ENCODE data around the gene PLEKHG5. TPM values are rescaled to one million over a fixed set of nuclear protein-coding genes. Genes with fewer than 3 reads are reported as not detected.

The PLEKHG5 gene
- total RNA-seq, 4 donors from 2014 or later, result 2.6 to 23.7 (median 8.2) TPM

- H3K4me3 ChIP-seq, result no peak overlapping the region
- no peaks in the 10 kb centered on the region for H3K4me1 ChIP-seq
- H3K9me3 ChIP-seq, result no peaks in the 10 kb centered on the region
- H3K27me3 ChIP-seq, result no peaks in the 10 kb centered on the region
- DNase-seq, result no peak
- H3K36me3 ChIP-seq, result no peaks in the 10 kb centered on the region
- no peak overlapping the region for H3K27ac ChIP-seq
- intact Hi-C loops (cut with DNase I; ENCODE audit: low total_unique reads), result no loop called here
- no peak for TF ChIP-seq CTCF (IDR thresholded peaks at IDR 0.05)
- TF ChIP-seq POLR2A (IDR thresholded peaks at IDR 0.05), result no peak
These were observed 24.7 kb downstream of the PLEKHG5 start for GRCh38 chr1:6466751-6467150.

- Histone ChIP-seq H3K9me3 (no peaks in the 10 kb centered on the region), H3K4me1 (no peaks in the 10 kb centered on the region), H3K36me3 (no peaks in the 10 kb centered on the region), H3K27me3 (no peaks in the 10 kb centered on the region), H3K27ac (no peak within 1 kb of the TSS), H3K4me3 (no peak within 1 kb of the TSS)
- no peak for DNase-seq
- TF ChIP-seq POLR2A (IDR thresholded peaks at IDR 0.05) (no peak), CTCF (IDR thresholded peaks at IDR 0.05) (no peak)
- intact Hi-C loops (cut with DNase I; ENCODE audit: low total_unique reads), result no loop called here
These were observed 25.4 kb downstream of the PLEKHG5 start, which contains the start of gene TNFRSF25 for GRCh38 chr1:6466023-6466422. TSS of gene TNFRSF25 (minus strand) at chr1:6466173. CDS start at chr1:6466107, 66 bp downstream.

GRCh38 chr1:6465461-6466005, 25.9 kb downstream of the PLEKHG5 start:
- intact Hi-C loops (cut with DNase I; ENCODE audit: low total_unique reads), result no loop called here
- Histone ChIP-seq H3K4me3 (no peak overlapping the region), H3K27me3 (no peaks in the 10 kb centered on the region), H3K36me3 (no peaks in the 10 kb centered on the region), H3K4me1 (no peaks in the 10 kb centered on the region), H3K9me3 (no peaks in the 10 kb centered on the region), H3K27ac (no peak overlapping the region)
- DNase-seq, result no peak
- TF ChIP-seq POLR2A (IDR thresholded peaks at IDR 0.05), result no peak
- TF ChIP-seq CTCF (IDR thresholded peaks at IDR 0.05), result no peak

GRCh38 chr1:6464915-6465314, 26.6 kb downstream of the PLEKHG5 start:
- peaks cover 0 to 5% of the 10 kb centered on the region in 2 donors for H3K4me1 ChIP-seq
- no peaks in the 10 kb centered on the region for H3K9me3 ChIP-seq
- H3K27me3 ChIP-seq, result no peaks in the 10 kb centered on the region
- no peak for DNase-seq
- no peaks in the 10 kb centered on the region for H3K36me3 ChIP-seq
- TF ChIP-seq CTCF (IDR thresholded peaks at IDR 0.05) (no peak), POLR2A (IDR thresholded peaks at IDR 0.05) (no peak)
- intact Hi-C loops (cut with DNase I; ENCODE audit: low total_unique reads), result no loop called here
- no peak overlapping the region for H3K4me3 ChIP-seq
- H3K27ac ChIP-seq, result no peak overlapping the region

- no peak for DNase-seq
- Histone ChIP-seq H3K36me3 (no peaks in the 10 kb centered on the region), H3K4me1 (peaks cover 0 to 5% of the 10 kb centered on the region in 2 donors)
These were observed 27.0 kb downstream of the PLEKHG5 start for GRCh38 chr1:6464514-6464836.

More at GRCh38 chr1:6464514-6464836, 27.0 kb downstream of the PLEKHG5 start:
- H3K27me3 ChIP-seq, result no peaks in the 10 kb centered on the region
- H3K4me3 ChIP-seq, result no peak overlapping the region
- H3K9me3 ChIP-seq, result no peaks in the 10 kb centered on the region
- TF ChIP-seq POLR2A (IDR thresholded peaks at IDR 0.05) (no peak), CTCF (IDR thresholded peaks at IDR 0.05) (no peak)
- intact Hi-C loops (cut with DNase I; ENCODE audit: low total_unique reads), result no loop called here
- no peak overlapping the region for H3K27ac ChIP-seq

All from uterus (tissue), 4 donors.